Measurements from ENCODE around the gene TPRX2. TPM values are rescaled to one million over a fixed set of nuclear protein-coding genes. Genes with fewer than 3 reads are reported as not detected.
A peak's percentile ranks its signal among the peaks of the same experiment; 100 is the strongest.

TPRX2 gene
- total and polyA plus RNA-seq, 2 of the 13 experiments (the other 11 are each of a cell fraction or from before 2014, with no cell fraction given) = not detected

DNA sequence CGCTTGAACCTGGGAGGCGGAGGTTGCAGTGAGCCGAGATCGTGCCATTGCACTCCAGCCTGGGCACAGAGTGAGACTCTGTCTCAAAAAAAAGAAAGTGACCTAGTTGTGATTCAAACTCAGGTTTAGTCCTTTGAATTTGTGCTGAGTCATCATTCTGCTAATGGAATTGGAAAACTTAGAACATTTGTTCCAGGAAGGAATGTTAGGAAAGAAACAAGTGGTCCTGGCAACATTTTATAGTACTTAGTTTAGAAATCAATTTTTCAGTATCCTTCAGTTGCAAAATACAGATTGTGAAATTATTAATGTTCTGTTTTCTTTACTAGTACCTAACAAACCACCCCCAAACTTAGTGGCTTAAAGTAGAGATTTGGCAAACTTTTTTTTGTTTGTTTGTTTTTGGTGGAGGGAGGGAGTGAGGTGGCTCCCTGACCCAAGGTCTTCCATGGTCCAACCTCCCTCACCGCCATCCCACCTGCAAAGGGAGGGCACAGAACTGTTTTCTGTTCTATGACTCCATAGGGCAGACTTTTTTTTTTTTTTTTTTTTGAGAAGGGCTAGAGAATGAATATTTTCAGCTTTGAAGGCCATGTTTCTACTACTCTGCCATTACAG is 36.2 kb downstream of the TPRX2 start (continued):
- TF ChIP-seq, protein P1, sequence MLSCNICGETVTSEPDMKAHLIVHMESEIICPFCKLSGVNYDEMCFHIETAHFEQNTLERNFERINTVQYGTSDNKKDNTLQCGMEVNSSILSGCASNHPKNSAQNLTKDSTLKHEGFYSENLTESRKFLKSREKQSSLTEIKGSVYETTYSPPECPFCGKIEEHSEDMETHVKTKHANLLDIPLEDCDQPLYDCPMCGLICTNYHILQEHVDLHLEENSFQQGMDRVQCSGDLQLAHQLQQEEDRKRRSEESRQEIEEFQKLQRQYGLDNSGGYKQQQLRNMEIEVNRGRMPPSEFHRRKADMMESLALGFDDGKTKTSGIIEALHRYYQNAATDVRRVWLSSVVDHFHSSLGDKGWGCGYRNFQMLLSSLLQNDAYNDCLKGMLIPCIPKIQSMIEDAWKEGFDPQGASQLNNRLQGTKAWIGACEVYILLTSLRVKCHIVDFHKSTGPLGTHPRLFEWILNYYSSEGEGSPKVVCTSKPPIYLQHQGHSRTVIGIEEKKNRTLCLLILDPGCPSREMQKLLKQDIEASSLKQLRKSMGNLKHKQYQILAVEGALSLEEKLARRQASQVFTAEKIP (CRISPR knock-in tag; IDR thresholded peaks at IDR 0.05; ENCODE audit: borderline replicate concordance) = no peak
- TF ChIP-seq LCORL (IDR thresholded peaks at IDR 0.05) = no peak
- TF ChIP-seq LCORL (CRISPR knock-in tag; IDR thresholded peaks at IDR 0.05) = peak; percentile 54; the same call in 1 of the 2 replicates
- no peak for TF ChIP-seq ZNF766 (CRISPR knock-in tag; IDR thresholded peaks at IDR 0.05; ENCODE audit: borderline replicate concordance)
- no peak for TF ChIP-seq SNAI1 (CRISPR knock-in tag; IDR thresholded peaks at IDR 0.05; ENCODE audit: borderline replicate concordance)
- TF ChIP-seq MAFG (CRISPR knock-in tag; IDR thresholded peaks at IDR 0.05) = peak; percentile 87
- no peak for TF ChIP-seq ZNF674 (CRISPR knock-in tag; IDR thresholded peaks at IDR 0.05; ENCODE audit: low read depth)
- TF ChIP-seq HNRNPLL (IDR thresholded peaks at IDR 0.05; ENCODE audit: low read depth, low read length, poor library complexity, severe bottlenecking) = no peak
- peak; percentile 95 for TF ChIP-seq NFE2L2 (IDR thresholded peaks at IDR 0.05; ENCODE audit: low read length)
- no peak for TF ChIP-seq SOX6 (IDR thresholded peaks at IDR 0.05)
- TF ChIP-seq SOX6 (CRISPR knock-in tag; IDR thresholded peaks at IDR 0.05) = peak; percentile 15; the same call in 1 of the 2 replicates
- no peak for TF ChIP-seq DNMT1 (CRISPR knock-in tag; IDR thresholded peaks at IDR 0.05)

DNA sequence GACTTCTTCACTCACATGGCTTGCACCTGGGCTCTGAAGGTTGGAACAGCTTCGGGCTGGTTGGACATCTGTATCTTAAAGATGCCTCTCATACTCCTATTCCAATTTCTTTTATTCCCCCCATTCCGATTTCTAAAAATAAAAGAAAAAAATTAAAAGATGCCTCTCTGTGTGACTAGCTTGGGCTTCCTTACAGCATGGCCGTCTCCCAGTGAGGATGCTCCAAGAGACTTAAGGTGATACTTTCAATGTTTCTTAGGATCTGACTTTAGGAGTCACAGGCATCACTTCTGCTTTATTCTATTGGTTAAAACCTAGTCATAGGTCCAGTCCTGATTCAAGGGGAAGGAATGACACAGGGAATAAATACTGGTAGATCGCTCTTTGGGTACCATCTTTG is 37.0 kb downstream of the TPRX2 start:
- Histone ChIP-seq H3K4me1 (ENCODE audit: insufficient read depth, low read length) (peaks cover 57% of the 10 kb centered on the region), H3K79me2 (ENCODE audit: insufficient read depth, low read length) (no peaks in the 10 kb centered on the region), H2AFZ (ENCODE audit: low read length) (no peak overlapping the region), H3K27me3 (ENCODE audit: control insufficient read depth in 1 of 2, insufficient read depth in 2 of 2, low read length in 2 of 2) (no peaks in the 10 kb centered on the region), H3K4me3 (replicated peaks in 1 of 3; ENCODE audit: insufficient read depth in 1 of 3, low read depth in 2 of 3, low read length in 3 of 3) (no peak overlapping the region), H3K36me3 (replicated peaks in 1 of 2; ENCODE audit: control insufficient read depth in 1 of 2, insufficient read depth in 2 of 2, low read length in 2 of 2) (no peaks in the 10 kb centered on the region), H3K27ac (ENCODE audit: extremely low read length, insufficient read depth, low read length) (peak overlapping the region; percentile 64), H3K9ac (ENCODE audit: insufficient read depth, low read depth, low read length) (no peak overlapping the region), H3K4me2 (ENCODE audit: low read depth, low read length) (no peak overlapping the region), H4K20me1 (ENCODE audit: insufficient read depth, low read length) (no peaks in the 10 kb centered on the region), H3K9me3 (ENCODE audit: low read length) (no peaks in the 10 kb centered on the region)
- in situ Hi-C loops (cut with HindIII; ENCODE audit: extremely low pct_ligation_motif_present, low pct_unique_long_range_greater_than_20kb) = no loop called here
- FAIRE-seq = no peak
- ATAC-seq = no peak
- intact Hi-C loops (cut with micrococcal nuclease; ENCODE audit: unreplicated experiment) = no loop called here
- WGBS (ENCODE audit: low lambda C conversion rate) = 85% methylated on average over 4 of the region's 4 CpGs
- DNase-seq (ENCODE audit: low spot score) = no peak
- CTCF ChIA-PET (ENCODE audit: low intra/inter-chr PET ratio, low total read pairs) = no interaction called here
- no TSS peak for BruUV-seq (replicated peaks)
- POLR2A ChIA-PET = no interaction called here
- TF ChIP-seq ZFX (CRISPR knock-in tag; IDR thresholded peaks at IDR 0.05; ENCODE audit: low read depth) = no peak
- no peak for TF ChIP-seq ZNF563 (CRISPR knock-in tag; IDR thresholded peaks at IDR 0.05)
- no peak for TF ChIP-seq PHF20 (CRISPR knock-in tag; IDR thresholded peaks at IDR 0.05)
- TF ChIP-seq, protein P2, sequence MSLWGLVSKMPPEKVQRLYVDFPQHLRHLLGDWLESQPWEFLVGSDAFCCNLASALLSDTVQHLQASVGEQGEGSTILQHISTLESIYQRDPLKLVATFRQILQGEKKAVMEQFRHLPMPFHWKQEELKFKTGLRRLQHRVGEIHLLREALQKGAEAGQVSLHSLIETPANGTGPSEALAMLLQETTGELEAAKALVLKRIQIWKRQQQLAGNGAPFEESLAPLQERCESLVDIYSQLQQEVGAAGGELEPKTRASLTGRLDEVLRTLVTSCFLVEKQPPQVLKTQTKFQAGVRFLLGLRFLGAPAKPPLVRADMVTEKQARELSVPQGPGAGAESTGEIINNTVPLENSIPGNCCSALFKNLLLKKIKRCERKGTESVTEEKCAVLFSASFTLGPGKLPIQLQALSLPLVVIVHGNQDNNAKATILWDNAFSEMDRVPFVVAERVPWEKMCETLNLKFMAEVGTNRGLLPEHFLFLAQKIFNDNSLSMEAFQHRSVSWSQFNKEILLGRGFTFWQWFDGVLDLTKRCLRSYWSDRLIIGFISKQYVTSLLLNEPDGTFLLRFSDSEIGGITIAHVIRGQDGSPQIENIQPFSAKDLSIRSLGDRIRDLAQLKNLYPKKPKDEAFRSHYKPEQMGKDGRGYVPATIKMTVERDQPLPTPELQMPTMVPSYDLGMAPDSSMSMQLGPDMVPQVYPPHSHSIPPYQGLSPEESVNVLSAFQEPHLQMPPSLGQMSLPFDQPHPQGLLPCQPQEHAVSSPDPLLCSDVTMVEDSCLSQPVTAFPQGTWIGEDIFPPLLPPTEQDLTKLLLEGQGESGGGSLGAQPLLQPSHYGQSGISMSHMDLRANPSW (CRISPR knock-in tag; IDR thresholded peaks at IDR 0.05; ENCODE audit: borderline replicate concordance) = no peak
- TF ChIP-seq MEIS1 (CRISPR knock-in tag; IDR thresholded peaks at IDR 0.05; ENCODE audit: borderline replicate concordance) = no peak
- TF ChIP-seq, protein P3, sequence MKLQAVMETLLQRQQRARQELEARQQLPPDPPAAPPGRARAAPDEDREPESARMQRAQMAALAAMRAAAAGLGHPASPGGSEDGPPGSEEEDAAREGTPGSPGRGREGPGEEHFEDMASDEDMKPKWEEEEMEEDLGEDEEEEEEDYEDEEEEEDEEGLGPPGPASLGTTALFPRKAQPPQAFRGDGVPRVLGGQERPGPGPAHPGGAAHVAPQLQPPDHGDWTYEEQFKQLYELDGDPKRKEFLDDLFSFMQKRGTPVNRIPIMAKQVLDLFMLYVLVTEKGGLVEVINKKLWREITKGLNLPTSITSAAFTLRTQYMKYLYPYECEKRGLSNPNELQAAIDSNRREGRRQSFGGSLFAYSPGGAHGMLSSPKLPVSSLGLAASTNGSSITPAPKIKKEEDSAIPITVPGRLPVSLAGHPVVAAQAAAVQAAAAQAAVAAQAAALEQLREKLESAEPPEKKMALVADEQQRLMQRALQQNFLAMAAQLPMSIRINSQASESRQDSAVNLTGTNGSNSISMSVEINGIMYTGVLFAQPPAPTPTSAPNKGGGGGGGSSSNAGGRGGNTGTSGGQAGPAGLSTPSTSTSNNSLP (IDR thresholded peaks at IDR 0.05; ENCODE audit: low read depth, low read length) = no peak
